NCI-H82 (cell line): ENCODE measurements around the gene GABBR2.

Experiments
- DNase-seq: peaks from one replicate; lab custom pipeline; 2025; lab: John Stamatoyannopoulos, UW

GABBR2 gene

GRCh38 chr9:98321269-98321668 lies 387.5 kb downstream of the GABBR2 start:
- DNase-seq: no peak

GRCh38 chr9:98318834-98319478 lies 389.8 kb downstream of the GABBR2 start:
- no peak for DNase-seq

- no peak for DNase-seq
Measured at GRCh38 chr9:98318041-98318790, 390.5 kb downstream of the GABBR2 start.

- DNase-seq: peak; percentile 88
Measured at GRCh38 chr9:98317134-98317857, 391.4 kb downstream of the GABBR2 start.

- peak; percentile 46 for DNase-seq
Measured at GRCh38 chr9:98316445-98317133, 392.1 kb downstream of the GABBR2 start.

- peak; percentile 97 for DNase-seq
Measured at GRCh38 chr9:98315551-98316060, 393.1 kb downstream of the GABBR2 start.

- no peak for DNase-seq
Measured at GRCh38 chr9:98315067-98315453, 393.7 kb downstream of the GABBR2 start.

- no peak for DNase-seq
Measured at GRCh38 chr9:98314381-98315066, 394.2 kb downstream of the GABBR2 start.

- DNase-seq: no peak
Measured at GRCh38 chr9:98312365-98312764, 396.4 kb downstream of the GABBR2 start.

GRCh38 chr9:98311541-98311940 lies 397.2 kb downstream of the GABBR2 start:
- no peak for DNase-seq

- no peak for DNase-seq
Measured at GRCh38 chr9:98310752-98311392, 397.9 kb downstream of the GABBR2 start.

- no peak for DNase-seq
Measured at GRCh38 chr9:98306384-98307145, 402.2 kb downstream of the GABBR2 start.

GRCh38 chr9:98304381-98304780 lies 404.4 kb downstream of the GABBR2 start:
- no peak for DNase-seq

GRCh38 chr9:98303633-98304125 lies 405.1 kb downstream of the GABBR2 start:
- no peak for DNase-seq

GRCh38 chr9:98302938-98303632 lies 405.6 kb downstream of the GABBR2 start:
- no peak for DNase-seq

- DNase-seq: no peak
Measured at GRCh38 chr9:98302150-98302549, 406.6 kb downstream of the GABBR2 start.

- no peak for DNase-seq
Measured at GRCh38 chr9:98300611-98301010, 408.1 kb downstream of the GABBR2 start.

- DNase-seq: no peak
Measured at GRCh38 chr9:98298476-98298875, 410.3 kb downstream of the GABBR2 start.

- DNase-seq: no peak
Measured at GRCh38 chr9:98295824-98296223, 412.9 kb downstream of the GABBR2 start.

GRCh38 chr9:98291820-98292219 lies 416.9 kb downstream of the GABBR2 start:
- DNase-seq: no peak
